Measurements from ENCODE around the gene PICALM. TPM values are rescaled to one million over a fixed set of nuclear protein-coding genes. Genes with fewer than 3 reads are reported as not detected.

Gene PICALM
- total RNA-seq, 4 donors from 2014 or later: 287 to 339 (median 313) TPM

DNA sequence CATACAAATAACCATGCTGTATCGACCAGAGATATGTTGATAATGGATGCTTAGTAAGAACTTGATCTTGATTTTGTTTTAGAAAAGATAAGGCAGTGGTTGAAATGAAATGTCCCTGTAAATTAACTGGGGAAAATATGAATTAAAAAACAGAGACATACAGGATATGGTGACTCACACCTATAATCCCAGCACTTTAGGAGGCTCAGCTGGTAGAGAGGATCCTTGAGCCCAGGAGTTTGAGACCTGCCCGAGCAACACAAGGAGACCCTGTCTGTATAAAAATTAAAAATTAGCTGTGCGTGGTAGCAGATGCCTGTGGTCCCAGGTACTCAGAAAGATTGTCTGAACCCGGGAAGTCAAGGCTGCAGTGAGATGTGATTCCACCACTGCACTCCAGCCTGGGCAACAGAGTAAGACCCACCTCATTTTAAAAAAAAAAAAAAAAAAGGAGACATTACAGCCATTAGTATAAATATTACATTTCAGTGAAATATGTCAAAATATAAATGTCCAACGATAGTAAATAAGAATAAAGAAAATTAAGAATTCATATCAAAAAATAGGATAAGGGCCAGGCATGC is 4.6 kb downstream of the PICALM start:
- 53 to 70% methylated on average over 5 of the region's 5 CpGs for WGBS, 2 donors
- Histone ChIP-seq H3K27ac (peak overlapping the region in 3 of 4 donors; percentile 31 to 99 (median 99)), H3K9me3 (no peaks in the 10 kb centered on the region), H3K4me1 (peaks cover 0 to 69% (median 41%) of the 10 kb centered on the region in 4 donors), H3K4me3 (peak overlapping the region in 1 of 4 donors; percentile 100), H3K27me3 (no peaks in the 10 kb centered on the region), H3K36me3 (no peaks in the 10 kb centered on the region)
- no peak for DNase-seq (ENCODE audit: low spot score in 2 of 2)
- TF ChIP-seq EP300 (IDR thresholded peaks at IDR 0.05) (no peak), POLR2A (IDR thresholded peaks at IDR 0.05) (no peak), CTCF (IDR thresholded peaks at IDR 0.05) (no peak)

DNA sequence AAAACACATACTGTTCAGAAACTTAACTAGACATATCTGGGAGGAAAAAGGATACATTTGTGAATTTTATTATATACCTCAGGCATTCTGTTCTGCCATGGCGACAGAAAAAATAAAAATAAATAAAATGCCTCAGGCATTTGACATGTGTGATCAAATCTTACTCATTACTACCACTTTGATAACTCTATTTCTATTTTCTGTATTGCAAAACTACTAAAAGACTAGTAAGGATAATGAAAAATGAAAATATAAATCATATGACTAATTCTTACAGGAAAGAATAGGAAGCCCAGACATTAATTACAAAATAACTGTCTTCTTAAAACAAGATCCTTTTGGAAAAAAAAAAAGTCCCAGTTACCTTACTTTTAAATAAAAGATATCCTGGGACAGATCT is 5.3 kb downstream of the PICALM start:
- H3K9me3 ChIP-seq: no peaks in the 10 kb centered on the region
- peaks cover 0 to 76% (median 47%) of the 10 kb centered on the region in 4 donors for H3K4me1 ChIP-seq
- H3K27me3 ChIP-seq: no peaks in the 10 kb centered on the region
- no peak for DNase-seq (ENCODE audit: low spot score in 2 of 2)
- peak overlapping the region in 3 of 4 donors; percentile 41 to 99 (median 99) for H3K27ac ChIP-seq
- peak overlapping the region in 1 of 4 donors; percentile 6 for H3K4me3 ChIP-seq
- TF ChIP-seq EP300 (IDR thresholded peaks at IDR 0.05): no peak
- no peak for TF ChIP-seq POLR2A (IDR thresholded peaks at IDR 0.05)
- H3K36me3 ChIP-seq: no peaks in the 10 kb centered on the region
- WGBS, 2 donors: 58 to 69% methylated on average over 1 of the region's 1 CpG

DNA sequence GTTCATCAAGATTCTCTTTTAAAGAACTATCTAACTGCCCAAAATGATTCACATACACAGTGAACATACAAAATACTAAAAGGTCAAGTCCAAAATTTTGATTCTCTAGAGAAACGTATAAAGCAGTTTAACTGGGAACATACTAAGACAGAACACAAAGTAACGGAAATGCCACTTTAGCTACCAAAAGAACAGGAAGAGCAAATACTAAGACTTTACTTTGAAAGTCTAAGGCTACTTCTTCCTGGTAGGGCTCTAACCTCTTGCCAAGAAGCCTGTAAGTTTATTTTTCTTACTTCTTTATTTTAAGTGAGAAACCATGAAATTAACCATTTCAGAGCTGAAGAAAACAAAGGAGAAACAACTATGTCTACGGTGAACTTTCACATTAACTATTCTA is 6.2 kb downstream of the PICALM start:
- Histone ChIP-seq H3K27ac (peak overlapping the region in 3 of 4 donors; percentile 19 to 99 (median 99)), H3K36me3 (no peaks in the 10 kb centered on the region), H3K4me1 (peaks cover 0 to 84% (median 50%) of the 10 kb centered on the region in 4 donors), H3K4me3 (peak overlapping the region in 1 of 4 donors; percentile 7), H3K27me3 (no peaks in the 10 kb centered on the region), H3K9me3 (no peaks in the 10 kb centered on the region)
- 25 to 43% methylated on average over 3 of the region's 3 CpGs for WGBS, 2 donors
- no peak for DNase-seq (ENCODE audit: low spot score in 2 of 2)
- TF ChIP-seq CTCF (IDR thresholded peaks at IDR 0.05) (no peak), POLR2A (IDR thresholded peaks at IDR 0.05) (no peak), EP300 (IDR thresholded peaks at IDR 0.05) (peak in 1 of 2 donors; percentile 50)

GRCh38 chr11:86061483-86062205 is 7.2 kb downstream of the PICALM start:
- Histone ChIP-seq H3K36me3 (peaks cover 0 to 4% (median 0%) of the 10 kb centered on the region in 3 donors), H3K4me3 (no peak overlapping the region), H3K4me1 (peaks cover 0 to 92% (median 50%) of the 10 kb centered on the region in 4 donors), H3K27me3 (no peaks in the 10 kb centered on the region), H3K27ac (peak overlapping the region in 2 of 4 donors; percentile 99), H3K9me3 (no peaks in the 10 kb centered on the region)
- 84 to 86% methylated on average over 11 of the region's 11 CpGs for WGBS, 2 donors
- TF ChIP-seq EP300 (IDR thresholded peaks at IDR 0.05) (no peak), CTCF (IDR thresholded peaks at IDR 0.05) (no peak), POLR2A (IDR thresholded peaks at IDR 0.05) (no peak)
- DNase-seq (ENCODE audit: low spot score in 2 of 2): no peak

- DNase-seq (ENCODE audit: low spot score in 2 of 2): no peak
- no peaks in the 10 kb centered on the region for H3K9me3 ChIP-seq
- H3K27ac ChIP-seq: peak overlapping the region in 1 of 4 donors; percentile 29
- peaks cover 0 to 4% (median 0%) of the 10 kb centered on the region in 3 donors for H3K36me3 ChIP-seq
- TF ChIP-seq CTCF (IDR thresholded peaks at IDR 0.05) (no peak), POLR2A (IDR thresholded peaks at IDR 0.05) (no peak), EP300 (IDR thresholded peaks at IDR 0.05) (no peak)
- H3K27me3 ChIP-seq: no peaks in the 10 kb centered on the region
- H3K4me3 ChIP-seq: no peak overlapping the region
- peaks cover 0 to 91% (median 46%) of the 10 kb centered on the region in 4 donors for H3K4me1 ChIP-seq
These were observed 8.3 kb downstream of the PICALM start for GRCh38 chr11:86060544-86060943.

Measured in tibial nerve (tissue), 4 donors.